A549 treated with GW870086 at 1 μM for 4 hours (cell line): ENCODE results near the gene CTSZ. TPM values are rescaled to one million over a fixed set of nuclear protein-coding genes. Genes with fewer than 3 reads are reported as not detected.

Experiments used
- total RNA-seq: library from RNA; stranded (reverse); fragments of 200-300 nt; extraction: Qiagen RNA extraction; gene quantifications from 5 replicates; pipeline ENCODE4 v1.2.3, GENCODE V29; 2022; ENCODE audit warnings: low read depth

CTSZ gene
- total RNA-seq = 150 to 188 TPM (median 178 TPM) in 5 replicates

DNA sequence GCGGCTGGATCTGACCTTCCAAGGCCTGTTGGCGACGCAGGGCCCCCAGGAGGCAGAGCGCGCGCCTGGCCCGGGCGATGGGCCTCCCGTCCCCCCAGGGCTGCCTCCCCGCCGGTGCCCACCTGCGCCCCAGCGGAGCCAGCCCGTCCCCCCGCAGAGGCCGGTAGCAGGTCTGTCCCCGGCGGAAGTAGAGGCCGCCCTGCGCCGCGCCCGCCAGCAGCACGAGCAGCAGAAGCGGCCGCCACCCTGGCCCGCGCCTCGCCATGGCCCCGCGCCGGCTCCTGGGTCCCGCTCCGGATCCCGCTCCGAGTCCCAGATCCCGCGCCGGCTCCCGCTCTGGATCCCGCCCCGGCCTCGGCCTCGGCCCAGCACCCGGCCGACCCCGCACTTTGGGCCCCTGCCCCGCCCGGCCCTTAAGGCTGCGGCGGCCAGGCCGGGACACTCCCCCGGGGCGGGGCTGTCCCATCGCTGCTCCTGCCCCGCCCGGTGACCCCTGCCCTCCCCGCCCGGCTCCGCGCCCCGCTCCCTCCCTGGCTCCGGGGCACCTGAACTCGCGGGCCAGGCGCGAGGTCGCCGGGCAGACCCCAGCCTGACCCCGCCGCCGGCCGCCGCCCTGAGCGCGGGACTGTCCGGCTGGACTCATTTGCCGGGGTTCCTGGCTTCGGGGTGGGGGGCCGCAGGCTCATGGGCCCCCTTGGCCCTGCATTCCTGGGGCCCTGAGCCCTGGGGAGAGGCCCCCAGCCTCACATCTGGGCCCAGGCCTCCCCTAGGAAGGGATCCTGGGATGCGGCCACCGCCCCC is at the start of gene CTSZ:
TSS of gene CTSZ (minus strand) at position 391 of the 801 bp plus-strand sequence. CDS start at position 265, 126 bp downstream.

DNA sequence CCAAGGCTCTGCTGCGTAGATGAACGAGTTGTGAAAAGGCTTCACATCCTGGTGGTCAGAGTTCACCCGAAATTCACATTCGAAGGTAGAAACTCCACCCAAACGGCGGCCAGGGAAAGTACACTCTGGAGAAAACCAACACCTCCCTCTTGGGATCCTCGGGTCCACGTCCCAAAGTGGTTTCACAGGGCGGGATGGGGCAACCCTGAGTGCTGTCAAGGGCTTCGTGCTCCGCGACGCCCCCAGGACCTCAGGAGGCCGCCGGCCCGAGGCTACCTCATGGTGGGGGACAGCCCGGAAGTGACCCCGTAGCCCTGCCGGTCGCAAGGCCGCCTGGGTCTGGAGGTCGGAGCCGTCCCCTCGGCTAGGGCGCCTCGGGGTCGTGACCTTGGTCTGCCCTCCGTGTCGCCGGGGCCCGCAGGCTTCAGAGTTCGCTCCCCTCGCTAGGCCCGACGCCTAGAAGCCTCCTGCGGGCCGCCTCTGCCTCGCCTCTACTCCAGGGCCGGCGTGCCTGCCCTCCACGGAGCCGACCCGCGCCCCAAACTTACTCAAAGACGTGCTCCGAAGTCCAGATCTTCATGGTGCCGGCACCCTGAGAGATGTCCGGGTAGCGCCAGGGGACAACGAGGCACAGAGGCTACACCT is 35.2 kb upstream of the CTSZ start, which contains the start of gene PRELID3B:
TSS of gene PRELID3B (minus strand) at position 636 of the 645 bp plus-strand sequence. CDS start at position 580, 56 bp downstream.

DNA sequence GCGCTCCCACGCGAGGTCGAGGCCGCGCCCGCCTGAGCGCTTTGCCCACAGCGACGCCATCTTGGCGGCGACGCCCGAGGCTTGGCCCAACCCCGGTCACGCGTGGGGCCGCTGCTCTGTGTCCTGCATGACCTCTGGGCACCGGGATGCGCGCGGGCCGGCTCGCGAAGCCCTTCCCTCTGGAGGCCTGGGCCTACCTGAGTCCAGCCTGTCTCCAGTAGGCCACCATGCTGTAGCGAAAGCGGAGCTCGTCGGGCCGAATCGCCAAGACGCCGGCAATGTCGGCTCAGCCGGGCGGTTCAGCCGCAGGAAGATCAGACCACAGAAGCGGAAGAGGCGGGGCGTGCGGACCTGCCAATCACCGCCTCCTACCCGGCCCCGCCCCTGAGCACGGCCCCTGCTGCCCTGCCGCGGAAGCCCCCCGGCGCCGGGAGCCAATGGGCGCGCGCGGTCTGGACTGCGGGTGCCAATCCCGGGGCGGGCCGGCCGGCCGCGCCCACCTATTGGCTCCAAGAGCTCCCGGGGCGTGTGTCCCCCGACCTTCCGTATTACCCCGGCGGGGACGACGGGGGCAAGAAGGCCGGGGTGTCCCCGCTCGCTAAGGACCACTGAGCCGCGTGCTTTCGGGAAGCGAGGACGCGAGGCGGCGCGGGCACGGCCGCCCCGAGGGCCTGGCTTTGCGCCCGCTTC is 25.1 kb upstream of the CTSZ start, which contains the start of gene ATP5F1E:
TSS of gene ATP5F1E (minus strand) at position 313 of the 690 bp plus-strand sequence. CDS start at position 229, 84 bp downstream.

DNA sequence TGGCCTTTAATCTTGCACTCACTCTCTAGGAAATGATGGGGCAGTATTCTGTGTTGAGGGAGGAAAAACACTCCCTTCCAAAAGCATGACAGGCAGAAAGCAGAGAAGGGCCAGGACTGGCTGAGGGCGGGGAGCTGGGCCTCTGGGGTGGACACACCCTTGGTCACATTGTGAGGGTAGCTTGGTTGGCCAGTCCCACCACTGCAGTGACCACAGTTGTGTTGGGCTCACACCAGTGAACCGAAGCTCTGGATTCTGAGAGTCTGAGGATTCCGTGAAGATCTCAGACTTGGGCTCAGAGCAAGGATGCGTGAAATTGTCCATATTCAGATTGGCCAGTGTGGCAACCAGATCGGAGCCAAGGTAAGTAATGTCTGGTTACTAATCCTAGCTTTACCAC is 12.2 kb upstream of the CTSZ start, which contains the start of gene TUBB1:
TSS of gene TUBB1 (plus strand) at position 213 of the 400 bp plus-strand sequence. CDS start at position 307, 94 bp downstream.

DNA sequence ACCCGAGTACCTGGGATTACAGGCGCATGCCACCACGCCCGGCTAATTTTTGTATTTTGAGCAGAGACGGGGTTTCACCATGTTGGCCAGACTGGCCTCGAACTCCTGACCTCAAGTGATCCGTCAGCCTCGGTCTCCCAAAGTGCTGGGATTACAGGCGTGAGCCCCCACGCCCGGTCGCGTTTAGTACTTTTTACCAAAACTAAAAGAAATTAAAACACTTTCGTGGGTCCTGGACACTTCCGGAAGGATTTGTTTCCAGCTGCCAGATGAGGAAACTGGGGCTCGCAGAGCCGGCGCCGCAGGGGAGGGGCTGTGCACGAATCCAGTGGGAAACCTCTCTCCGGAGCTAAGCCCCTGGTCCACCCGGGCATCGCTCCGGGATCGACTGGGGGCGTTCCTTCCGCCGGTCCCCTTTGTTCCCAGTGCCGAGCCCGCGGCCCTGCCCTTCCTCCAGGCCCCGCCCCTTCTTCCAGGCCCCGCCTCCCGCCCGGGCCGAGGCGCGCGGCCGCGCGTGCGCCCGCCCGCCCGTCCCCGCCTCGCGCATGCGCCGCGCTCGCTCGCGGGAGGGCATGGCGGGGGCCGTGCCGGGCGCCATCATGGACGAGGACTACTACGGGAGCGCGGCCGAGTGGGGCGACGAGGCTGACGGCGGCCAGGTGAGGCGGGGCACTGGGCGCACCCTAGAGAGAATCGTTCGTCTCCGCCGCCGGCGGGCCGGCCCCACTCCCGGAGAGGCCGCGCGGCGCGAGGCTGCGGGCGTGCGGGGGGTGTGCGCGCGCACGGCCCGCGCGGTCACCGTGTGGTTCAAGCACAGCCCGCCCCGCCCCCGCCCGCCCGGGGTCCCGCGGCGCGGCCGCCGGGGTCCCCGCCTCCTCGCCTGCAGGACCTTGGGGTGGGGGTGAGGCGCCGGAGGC is 26.1 kb downstream of the CTSZ start, which contains the start of gene NELFCD:
TSS of gene NELFCD (plus strand) at position 546 of the 917 bp plus-strand sequence. CDS start at position 600, 54 bp downstream.

Other genes with a start within 250 kb of the CTSZ start
- not detected in 5 replicates for gene GNAS-AS1, start 156.4 kb downstream of the CTSZ start, total RNA-seq
- gene GNAS, start 154.5 kb downstream of the CTSZ start, total RNA-seq = 656 to 742 TPM (median 715 TPM) in 5 replicates
- gene NELFCD, start 26.0 kb downstream of the CTSZ start, total RNA-seq = 41.3 to 47.1 TPM (median 45.8 TPM) in 5 replicates
- 0.05 TPM in 1 of 5 replicates, not detected in the others for gene TUBB1, start 12.2 kb upstream of the CTSZ start, total RNA-seq
- gene ATP5F1E, start 25.1 kb upstream of the CTSZ start, total RNA-seq = 92.9 to 127 TPM (median 101 TPM) in 5 replicates
- gene PRELID3B, start 35.5 kb upstream of the CTSZ start, total RNA-seq = 54.9 to 71.9 TPM (median 61.7 TPM) in 5 replicates
- gene ZNF831, start 156.6 kb upstream of the CTSZ start, total RNA-seq = not detected in 5 replicates